GM19351 (cell line): ENCODE measurements around the gene MRTFA.
"Not testable (repeated sequence)": the region's sequence is repeated elsewhere in the genome, so short reads cannot be mapped to it uniquely, and the experiment has no call there.

Experiments
- ATAC-seq: cut with Tn5 transposase; IDR thresholded peaks from one replicate; pipeline ENCODE4 v1.9.1; 2021; ENCODE audit warnings: mild to moderate bottlenecking, moderate library complexity; ENCODE audit not compliant: unreplicated experiment

The MRTFA gene

GRCh38 chr22:40628354-40629042 lies 8.0 kb downstream of the MRTFA start:
- ATAC-seq: no peak

- ATAC-seq: no peak
Observed at GRCh38 chr22:40627612-40628011, 8.9 kb downstream of the MRTFA start.

GRCh38 chr22:40626851-40627250 lies 9.7 kb downstream of the MRTFA start:
- no peak for ATAC-seq

GRCh38 chr22:40625794-40626193 lies 10.7 kb downstream of the MRTFA start:
- not testable (repeated sequence) for ATAC-seq

- ATAC-seq: not testable (repeated sequence)
Observed at GRCh38 chr22:40625281-40625680, 11.2 kb downstream of the MRTFA start.

- no peak for ATAC-seq
Observed at GRCh38 chr22:40624770-40625169, 11.7 kb downstream of the MRTFA start.

GRCh38 chr22:40621309-40622151 lies 15.0 kb downstream of the MRTFA start:
- ATAC-seq: no peak

- no peak for ATAC-seq
Observed at GRCh38 chr22:40620464-40621046, 16.0 kb downstream of the MRTFA start.

GRCh38 chr22:40618400-40618799 lies 18.1 kb downstream of the MRTFA start:
- ATAC-seq: no peak

GRCh38 chr22:40616578-40616977 lies 19.9 kb downstream of the MRTFA start:
- ATAC-seq: no peak

GRCh38 chr22:40613067-40613466 lies 23.5 kb downstream of the MRTFA start:
- ATAC-seq: no peak

GRCh38 chr22:40612291-40612751 lies 24.2 kb downstream of the MRTFA start:
- ATAC-seq: no peak

GRCh38 chr22:40611606-40612005 lies 24.9 kb downstream of the MRTFA start:
- no peak for ATAC-seq

GRCh38 chr22:40610329-40610850 lies 26.1 kb downstream of the MRTFA start:
- ATAC-seq: no peak

- ATAC-seq: no peak
Observed at GRCh38 chr22:40609216-40609615, 27.3 kb downstream of the MRTFA start.

- ATAC-seq: no peak
Observed at GRCh38 chr22:40607506-40607905, 29.0 kb downstream of the MRTFA start.

- no peak for ATAC-seq
Observed at GRCh38 chr22:40606306-40606705, 30.2 kb downstream of the MRTFA start.

- no peak for ATAC-seq
Observed at GRCh38 chr22:40605761-40606160, 30.8 kb downstream of the MRTFA start.

- no peak for ATAC-seq
Observed at GRCh38 chr22:40603088-40603605, 33.4 kb downstream of the MRTFA start.

- no peak for ATAC-seq
Observed at GRCh38 chr22:40602231-40602630, 34.3 kb downstream of the MRTFA start.

- ATAC-seq: no peak
Observed at GRCh38 chr22:40599731-40600130, 36.8 kb downstream of the MRTFA start.
